GM18505 (cell line): ENCODE results near the gene MYOCD.

Source experiments
- ATAC-seq: cut with Tn5 transposase; IDR thresholded peaks from one replicate; pipeline ENCODE4 v1.9.1; 2021; ENCODE audit not compliant: unreplicated experiment
- POLR2A ChIP-seq: IDR thresholded peaks from 4 replicates; pipeline ENCODE4 v1.6.1; 2011; ENCODE audit warnings: borderline replicate concordance; ENCODE audit not compliant: insufficient read depth, insufficient read length; ENCODE audit errors: extremely low read depth

MYOCD gene

GRCh38 chr17:12665263-12666210, at the start of gene MYOCD:
Gene MYOCD (plus strand): TSS chr17:12665890. CDS start chr17:12666189, 299 bp downstream.
- ATAC-seq = no peak
- no peak for TF ChIP-seq POLR2A

- TF ChIP-seq POLR2A = no peak
- ATAC-seq = no peak
Measured at GRCh38 chr17:12616161-12616560, 49.5 kb upstream of the MYOCD start.

- ATAC-seq = no peak
- no peak for TF ChIP-seq POLR2A
Measured at GRCh38 chr17:12618557-12618956, 47.1 kb upstream of the MYOCD start.

- ATAC-seq = no peak
- no peak for TF ChIP-seq POLR2A
Measured at GRCh38 chr17:12619459-12620199, 46.1 kb upstream of the MYOCD start.

GRCh38 chr17:12620200-12620720, 45.4 kb upstream of the MYOCD start:
- no peak for ATAC-seq
- TF ChIP-seq POLR2A = no peak

- TF ChIP-seq POLR2A = no peak
- no peak for ATAC-seq
Measured at GRCh38 chr17:12622726-12623125, 43.0 kb upstream of the MYOCD start.

- ATAC-seq = no peak
- TF ChIP-seq POLR2A = no peak
Measured at GRCh38 chr17:12623220-12623848, 42.4 kb upstream of the MYOCD start.

GRCh38 chr17:12624211-12624610, 41.5 kb upstream of the MYOCD start:
- no peak for ATAC-seq
- TF ChIP-seq POLR2A = no peak

- no peak for ATAC-seq
- TF ChIP-seq POLR2A = no peak
Measured at GRCh38 chr17:12625092-12625491, 40.6 kb upstream of the MYOCD start.

- TF ChIP-seq POLR2A = no peak
Measured at GRCh38 chr17:12627177-12627629, 38.5 kb upstream of the MYOCD start.

GRCh38 chr17:12627781-12628451, 37.8 kb upstream of the MYOCD start:
- no peak for TF ChIP-seq POLR2A
- no peak for ATAC-seq

More at GRCh38 chr17:12627177-12627629, 38.5 kb upstream of the MYOCD start:
- ATAC-seq = no peak

GRCh38 chr17:12631076-12631475, 34.6 kb upstream of the MYOCD start:
- no peak for TF ChIP-seq POLR2A
- no peak for ATAC-seq
